Mesendoderm (in vitro differentiated cells): ENCODE measurements around the gene NDUFV3.
A peak's percentile ranks its signal among the peaks of the same experiment; 100 is the strongest.

Experiments used
- DNase-seq: peaks from one replicate; pipeline ENCODE4 v3.0.0; 2013
- H2AK5ac ChIP-seq: 2 replicates; pipeline ENCODE4 v1.6.1; 2013; ENCODE audit warnings: low read length, inconsistent platforms
- H2BK120ac ChIP-seq: 2 replicates; pipeline ENCODE4 v1.6.1; 2013; ENCODE audit warnings: low read depth, mild to moderate bottlenecking, low read length, moderate library complexity, mixed read lengths
- H2BK15ac ChIP-seq: replicated peaks from 2 replicates; pipeline ENCODE4 v1.6.1; 2013; ENCODE audit warnings: low read depth, mild to moderate bottlenecking, moderate library complexity
- H2BK5ac ChIP-seq: 2 replicates; pipeline ENCODE4 v1.6.1; 2013; ENCODE audit warnings: low read length, inconsistent platforms
- H3K18ac ChIP-seq: 2 replicates; pipeline ENCODE4 v1.6.1; 2013; ENCODE audit warnings: mild to moderate bottlenecking, low read length, mixed read lengths
- H3K23ac ChIP-seq: one replicate; pipeline ENCODE4 v1.6.1; 2013; ENCODE audit warnings: low read length
- H3K27ac ChIP-seq: 2 replicates; pipeline ENCODE4 v1.5.1; 2013; ENCODE audit warnings: low read depth, mild to moderate bottlenecking, inconsistent platforms, low read length, moderate library complexity
- H3K27me3 ChIP-seq: 2 replicates; pipeline ENCODE4 v1.6.1; 2013; ENCODE audit warnings: low read length, control low read depth, mild to moderate bottlenecking, inconsistent platforms; ENCODE audit not compliant: insufficient read depth, poor library complexity
- H3K36me3 ChIP-seq: 2 replicates; pipeline ENCODE4 v1.6.1; 2013; ENCODE audit warnings: low read length, inconsistent platforms; ENCODE audit not compliant: control insufficient read depth, insufficient read depth
- H3K4ac ChIP-seq: one replicate; pipeline ENCODE4 v1.6.1; 2013; ENCODE audit warnings: low read depth, mild to moderate bottlenecking, low read length, moderate library complexity
- H3K4me1 ChIP-seq: 2 replicates; pipeline ENCODE4 v1.6.1; 2013; ENCODE audit warnings: low read depth, low read length, inconsistent platforms; ENCODE audit not compliant: control insufficient read depth
- H3K4me2 ChIP-seq: 2 replicates; pipeline ENCODE4 v1.6.1; 2013; ENCODE audit warnings: low read length
- H3K4me3 ChIP-seq: 2 replicates; pipeline ENCODE4 v1.5.1; 2013; ENCODE audit warnings: mild to moderate bottlenecking, low read length
- H3K56ac ChIP-seq: one replicate; pipeline ENCODE4 v1.6.1; 2013; ENCODE audit warnings: low read length
- H3K79me1 ChIP-seq: 2 replicates; pipeline ENCODE4 v1.6.1; 2013; ENCODE audit warnings: low read length, inconsistent platforms
- H3K79me2 ChIP-seq: 2 replicates; pipeline ENCODE4 v1.6.1; 2013; ENCODE audit warnings: mild to moderate bottlenecking, low read length; ENCODE audit not compliant: control insufficient read depth, insufficient read depth
- H3K9ac ChIP-seq: 2 replicates; pipeline ENCODE4 v1.6.1; 2013; ENCODE audit warnings: low read length, inconsistent platforms
- H4K5ac ChIP-seq: one replicate; pipeline ENCODE4 v1.6.1; 2013; ENCODE audit warnings: low read length
- H4K8ac ChIP-seq: one replicate; pipeline ENCODE4 v1.6.1; 2013; ENCODE audit warnings: low read depth, mild to moderate bottlenecking, control low read depth, low read length, moderate library complexity
- WGBS: extraction: QIAGEN DNeasy Blood & Tissue Kit; methylation state at CpG from one replicate; pipeline ENCODE4 v1.1.7; 2013; ENCODE audit warnings: low lambda C conversion rate, missing lambda C conversion rate; ENCODE audit not compliant: insufficient coverage; ENCODE audit errors: extremely low coverage; 5-methylcytosine and 5-hydroxymethylcytosine counted together

Gene NDUFV3

GRCh38 chr21:42859891-42860230, 33.2 kb upstream of the NDUFV3 start:
- H3K27me3 ChIP-seq, result no peaks in the 10 kb centered on the region
- no peak overlapping the region for H3K4me2 ChIP-seq
- no peak overlapping the region for H2BK120ac ChIP-seq
- no peak overlapping the region for H2BK15ac ChIP-seq
- no peak overlapping the region for H3K9ac ChIP-seq
- H3K4ac ChIP-seq, result no peak overlapping the region
- WGBS, result no CpG with 5 or more reads among the region's 6 CpGs
- no peak overlapping the region for H4K5ac ChIP-seq
- no peak overlapping the region for H3K56ac ChIP-seq
- H4K8ac ChIP-seq, result no peak overlapping the region
- H3K4me3 ChIP-seq, result no peak overlapping the region
- no peak overlapping the region for H2AK5ac ChIP-seq
- H3K79me1 ChIP-seq, result peaks cover 34% of the 10 kb centered on the region
- no peak overlapping the region for H3K18ac ChIP-seq
- H2BK5ac ChIP-seq, result no peak overlapping the region
- peaks cover 56% of the 10 kb centered on the region for H3K79me2 ChIP-seq
- H3K36me3 ChIP-seq, result peaks cover 23% of the 10 kb centered on the region
- no peak overlapping the region for H3K23ac ChIP-seq
- H3K4me1 ChIP-seq, result no peaks in the 10 kb centered on the region
- H3K27ac ChIP-seq, result no peak overlapping the region
- DNase-seq, result no peak

GRCh38 chr21:42860345-42860744, 32.8 kb upstream of the NDUFV3 start:
- Histone ChIP-seq H3K18ac (no peak overlapping the region), H3K79me1 (peaks cover 36% of the 10 kb centered on the region), H3K79me2 (peaks cover 61% of the 10 kb centered on the region), H3K4me3 (no peak overlapping the region), H4K5ac (no peak overlapping the region), H2BK15ac (no peak overlapping the region), H3K4ac (no peak overlapping the region), H3K27me3 (no peaks in the 10 kb centered on the region), H2AK5ac (no peak overlapping the region), H3K56ac (no peak overlapping the region), H2BK5ac (no peak overlapping the region), H3K4me1 (no peaks in the 10 kb centered on the region), H4K8ac (no peak overlapping the region), H3K23ac (no peak overlapping the region), H3K4me2 (no peak overlapping the region), H3K27ac (no peak overlapping the region), H3K36me3 (peaks cover 19% of the 10 kb centered on the region), H2BK120ac (no peak overlapping the region), H3K9ac (no peak overlapping the region)
- no peak for DNase-seq
- no CpG with 5 or more reads among the region's 17 CpGs for WGBS

DNA sequence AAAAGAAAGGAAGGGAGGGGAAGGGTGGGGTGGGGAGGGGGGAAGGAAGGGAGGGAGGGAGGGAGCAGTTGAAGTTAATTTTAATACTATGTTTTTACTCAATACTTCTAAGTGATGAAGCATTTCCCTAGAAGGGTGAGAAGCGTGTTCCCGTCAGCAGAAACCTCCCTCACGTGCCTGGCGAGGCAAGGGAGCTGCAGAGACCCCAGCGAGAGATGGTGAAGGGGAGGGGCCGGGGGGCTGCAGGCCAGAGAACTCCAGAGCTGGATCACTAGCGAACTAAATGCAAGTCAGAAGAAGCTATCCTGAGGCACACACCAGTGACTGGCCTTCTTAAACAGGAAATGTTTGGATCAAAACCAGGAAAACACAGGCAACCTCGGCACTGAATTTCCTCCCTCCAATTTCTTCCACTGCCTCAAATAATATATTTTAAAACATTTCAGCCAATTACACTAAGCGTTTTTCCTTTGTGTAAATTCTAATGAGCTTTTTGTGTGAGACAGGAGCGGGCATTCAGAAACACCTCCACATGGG, 31.7 kb upstream of the NDUFV3 start:
- Histone ChIP-seq H2BK15ac (no peak overlapping the region), H3K36me3 (peaks cover 14% of the 10 kb centered on the region), H3K4ac (no peak overlapping the region), H3K4me3 (no peak overlapping the region), H3K23ac (no peak overlapping the region), H3K18ac (no peak overlapping the region), H2BK120ac (no peak overlapping the region), H3K9ac (no peak overlapping the region), H3K56ac (no peak overlapping the region), H3K27me3 (no peaks in the 10 kb centered on the region), H3K79me1 (peaks cover 35% of the 10 kb centered on the region), H2AK5ac (no peak overlapping the region), H4K5ac (no peak overlapping the region), H3K4me2 (no peak overlapping the region), H4K8ac (no peak overlapping the region), H2BK5ac (no peak overlapping the region), H3K4me1 (no peaks in the 10 kb centered on the region), H3K27ac (no peak overlapping the region), H3K79me2 (peaks cover 69% of the 10 kb centered on the region)
- WGBS, result no CpG with 5 or more reads among the region's 10 CpGs
- no peak for DNase-seq

DNA sequence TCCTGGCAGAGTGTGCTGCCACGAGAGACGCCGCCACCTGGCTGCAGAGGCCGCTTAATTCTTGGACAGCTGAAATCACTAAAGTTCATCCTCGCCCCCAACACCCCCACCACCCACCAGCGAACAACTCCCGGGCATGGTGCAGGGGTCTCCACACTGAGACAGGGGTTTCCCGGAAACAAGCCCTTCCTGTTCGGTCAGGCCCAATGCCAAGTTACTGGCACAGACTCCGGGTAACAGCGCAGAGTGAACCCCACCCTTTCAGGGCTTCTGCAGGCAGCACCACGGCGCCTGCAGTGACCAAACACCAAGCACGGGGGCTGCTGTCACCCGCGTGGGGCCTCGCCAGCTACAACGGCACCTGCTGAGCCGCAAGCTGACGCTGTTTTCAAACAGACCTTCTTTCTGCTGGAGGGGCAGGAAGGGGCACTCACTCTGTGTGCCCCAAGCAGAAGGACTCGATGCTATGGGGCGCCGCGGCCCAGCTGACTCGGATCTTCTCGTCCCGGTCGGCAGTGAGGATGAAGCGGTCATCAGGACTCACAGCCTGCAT, 31.2 kb upstream of the NDUFV3 start:
- H2BK120ac ChIP-seq, result no peak overlapping the region
- H3K27me3 ChIP-seq, result no peaks in the 10 kb centered on the region
- H3K23ac ChIP-seq, result no peak overlapping the region
- no peak for DNase-seq
- H3K4me2 ChIP-seq, result no peak overlapping the region
- H2BK5ac ChIP-seq, result no peak overlapping the region
- no peak overlapping the region for H3K18ac ChIP-seq
- no peak overlapping the region for H3K9ac ChIP-seq
- H3K4ac ChIP-seq, result no peak overlapping the region
- no peak overlapping the region for H2AK5ac ChIP-seq
- peaks cover 37% of the 10 kb centered on the region for H3K79me1 ChIP-seq
- no peak overlapping the region for H4K5ac ChIP-seq
- no peak overlapping the region for H3K4me3 ChIP-seq
- no CpG with 5 or more reads among the region's 29 CpGs for WGBS
- H3K27ac ChIP-seq, result no peak overlapping the region
- H2BK15ac ChIP-seq, result no peak overlapping the region
- no peak overlapping the region for H4K8ac ChIP-seq
- no peak overlapping the region for H3K56ac ChIP-seq
- peaks cover 14% of the 10 kb centered on the region for H3K36me3 ChIP-seq
- H3K4me1 ChIP-seq, result no peaks in the 10 kb centered on the region
- H3K79me2 ChIP-seq, result peaks cover 72% of the 10 kb centered on the region

GRCh38 chr21:42862774-42863503, 30.2 kb upstream of the NDUFV3 start:
- Histone ChIP-seq H3K9ac (no peak overlapping the region), H3K56ac (no peak overlapping the region), H4K5ac (no peak overlapping the region), H3K23ac (no peak overlapping the region), H4K8ac (no peak overlapping the region), H3K27ac (no peak overlapping the region), H3K79me2 (peaks cover 77% of the 10 kb centered on the region), H3K36me3 (peaks cover 20% of the 10 kb centered on the region), H3K79me1 (peaks cover 39% of the 10 kb centered on the region), H3K4me2 (no peak overlapping the region), H3K27me3 (no peaks in the 10 kb centered on the region), H3K4ac (no peak overlapping the region), H2AK5ac (no peak overlapping the region), H2BK120ac (no peak overlapping the region), H2BK15ac (no peak overlapping the region), H3K4me1 (no peaks in the 10 kb centered on the region), H2BK5ac (no peak overlapping the region), H3K18ac (no peak overlapping the region), H3K4me3 (no peak overlapping the region)
- peak; percentile 47 for DNase-seq
- no CpG with 5 or more reads among the region's 21 CpGs for WGBS
